ENCODE results near the gene TMEM184A. TPM values are rescaled to one million over a fixed set of nuclear protein-coding genes. Genes with fewer than 3 reads are reported as not detected.

Gene TMEM184A
- total RNA-seq, 1 donor from 2014 or later = 0.23 TPM

GRCh38 chr7:1560620-1561031 is 4.6 kb upstream of the TMEM184A start:
- no peaks in the 10 kb centered on the region for H3K9me3 Mint-ChIP-seq
- intact Hi-C loops (cut with micrococcal nuclease) = no loop called here
- DNase-seq (ENCODE audit: low spot score) = no peak
- H3K4me3 Mint-ChIP-seq (ENCODE audit: low read depth) = no peak overlapping the region
- no peaks in the 10 kb centered on the region for H3K4me1 Mint-ChIP-seq (ENCODE audit: low read depth)
- H3K27me3 Mint-ChIP-seq (ENCODE audit: low read depth) = no peaks in the 10 kb centered on the region
- no peaks in the 10 kb centered on the region for H3K36me3 Mint-ChIP-seq (ENCODE audit: low read depth)
- H3K27ac Mint-ChIP-seq = no peak overlapping the region

DNA sequence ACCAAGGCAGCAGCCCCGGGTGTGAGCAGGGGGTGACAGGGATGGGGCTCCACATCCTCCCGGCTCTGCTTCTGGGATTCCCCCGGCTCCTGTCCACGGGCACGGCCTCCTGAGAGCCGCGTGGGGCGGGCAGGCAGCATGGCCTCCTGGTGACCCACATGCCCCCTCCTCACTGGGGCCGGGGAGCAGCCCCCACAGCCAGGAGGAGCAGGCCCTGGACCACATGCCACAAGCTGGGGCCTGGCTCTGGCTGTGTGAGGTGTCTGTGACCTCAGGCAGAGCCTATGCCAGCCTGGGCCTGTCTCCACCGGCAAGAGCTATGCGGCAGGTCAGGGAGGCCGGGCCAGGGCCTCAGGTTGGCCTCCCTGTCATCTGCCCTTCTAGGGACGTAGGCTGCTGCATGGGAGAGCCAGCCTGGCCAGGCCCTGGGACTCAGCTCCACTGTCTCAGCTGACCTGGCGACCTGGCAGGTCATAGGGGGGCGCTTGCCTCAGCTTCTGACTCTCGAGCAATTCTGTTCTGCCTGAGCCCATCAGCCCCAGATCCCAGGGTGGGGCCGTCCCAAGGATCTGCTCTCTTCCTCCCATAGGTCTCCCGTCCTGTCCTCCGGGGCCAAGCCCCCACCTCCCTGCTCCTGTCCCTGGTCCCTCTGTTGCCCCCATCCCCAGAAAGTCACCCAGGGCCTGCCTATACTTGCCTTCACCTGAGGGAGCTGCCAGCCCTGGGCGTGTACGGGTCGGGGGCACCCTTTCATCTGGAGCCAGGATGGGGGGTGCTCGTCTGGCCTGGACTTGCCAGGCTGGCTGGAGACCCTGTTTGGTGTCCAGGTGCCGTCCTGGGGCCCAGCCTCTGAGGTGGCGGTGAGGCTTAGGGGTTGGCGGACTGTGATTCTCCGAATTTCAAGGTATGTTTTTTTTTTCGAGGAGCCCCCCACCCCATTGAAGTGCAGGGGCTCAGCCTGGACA is 3.9 kb upstream of the TMEM184A start:
- Mint-ChIP-seq H3K9me3 (no peaks in the 10 kb centered on the region), H3K27ac (no peak overlapping the region), H3K4me1 (ENCODE audit: low read depth) (no peaks in the 10 kb centered on the region), H3K4me3 (ENCODE audit: low read depth) (no peak overlapping the region), H3K27me3 (ENCODE audit: low read depth) (no peaks in the 10 kb centered on the region), H3K36me3 (ENCODE audit: low read depth) (no peaks in the 10 kb centered on the region)
- no peak for DNase-seq (ENCODE audit: low spot score)
- intact Hi-C loops (cut with micrococcal nuclease) = no loop called here

DNA sequence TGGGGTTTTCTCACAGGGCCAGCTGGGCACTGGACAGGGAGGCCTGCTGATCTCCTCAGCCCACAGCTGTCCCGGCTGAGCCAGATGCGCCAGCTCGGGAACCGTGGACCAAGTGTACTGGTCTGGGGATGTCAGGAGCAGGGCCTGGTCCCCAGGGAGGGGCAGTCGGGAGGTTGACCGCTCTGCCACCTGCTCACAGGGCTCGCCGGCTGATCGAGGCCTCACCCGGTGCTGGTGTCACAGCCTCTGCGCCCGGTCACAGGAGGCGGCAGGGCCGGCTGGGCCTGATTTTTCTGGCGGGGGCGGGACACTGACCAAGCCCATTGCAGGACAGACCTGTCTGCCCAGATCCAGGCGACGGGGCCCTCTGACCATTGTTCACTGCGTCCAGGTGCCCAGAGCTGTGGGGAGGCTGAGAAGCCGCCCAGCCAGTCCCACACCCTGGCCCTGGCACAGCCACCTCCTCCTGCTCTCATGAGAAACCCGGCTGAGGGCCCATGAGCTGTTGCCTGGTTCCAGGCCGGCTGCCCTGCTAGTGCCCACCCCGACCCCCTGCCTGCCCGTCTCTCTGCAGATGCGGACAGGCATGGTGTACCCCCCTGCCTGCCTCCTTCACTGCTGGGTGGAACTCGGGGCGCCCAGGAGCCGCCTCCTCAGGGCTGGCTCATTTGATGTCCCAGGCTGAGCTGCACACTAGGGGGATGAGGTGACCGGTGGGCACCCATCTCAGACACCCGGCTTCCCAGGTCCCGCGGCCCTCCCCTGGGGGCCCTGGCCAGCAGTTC is 3.0 kb upstream of the TMEM184A start:
- H3K9me3 Mint-ChIP-seq = no peaks in the 10 kb centered on the region
- no peaks in the 10 kb centered on the region for H3K4me1 Mint-ChIP-seq (ENCODE audit: low read depth)
- H3K27me3 Mint-ChIP-seq (ENCODE audit: low read depth) = no peaks in the 10 kb centered on the region
- H3K4me3 Mint-ChIP-seq (ENCODE audit: low read depth) = no peak overlapping the region
- H3K27ac Mint-ChIP-seq = no peak overlapping the region
- DNase-seq (ENCODE audit: low spot score) = no peak
- intact Hi-C loops (cut with micrococcal nuclease) = no loop called here
- H3K36me3 Mint-ChIP-seq (ENCODE audit: low read depth) = no peaks in the 10 kb centered on the region

DNA sequence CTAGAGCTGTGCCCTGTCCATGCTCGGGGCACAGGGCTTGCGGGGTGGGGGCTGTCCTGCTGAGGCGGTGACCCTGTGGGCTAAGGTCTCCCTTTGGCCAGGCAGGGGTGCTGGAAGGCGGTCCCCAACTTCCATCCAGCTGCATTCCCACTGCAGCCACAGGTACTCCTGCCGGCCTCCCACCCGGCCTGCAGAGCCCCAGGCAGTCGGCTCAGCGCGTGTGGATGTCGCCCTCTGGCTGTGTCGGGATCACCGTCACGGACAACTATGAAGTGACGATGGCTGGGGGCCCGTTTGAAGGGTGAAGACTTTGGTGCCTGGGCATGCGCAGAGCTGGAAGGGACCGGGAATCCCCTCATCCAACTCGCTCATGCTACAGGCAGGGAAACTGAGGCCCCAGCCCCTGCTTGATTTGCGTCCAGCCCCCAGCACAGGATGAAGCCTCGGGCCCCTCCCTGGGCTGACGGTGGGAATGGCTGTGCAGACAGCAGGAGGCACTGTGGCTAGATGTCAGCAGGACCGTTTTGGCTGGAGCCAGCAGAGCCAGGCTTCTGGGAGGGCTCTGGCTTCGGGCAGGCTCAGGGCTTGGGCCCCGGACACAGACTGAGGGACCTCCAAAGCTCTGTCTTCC is 2.3 kb upstream of the TMEM184A start:
- intact Hi-C loops (cut with micrococcal nuclease) = no loop called here
- no peak for DNase-seq (ENCODE audit: low spot score)
- Mint-ChIP-seq H3K9me3 (no peaks in the 10 kb centered on the region), H3K36me3 (ENCODE audit: low read depth) (no peaks in the 10 kb centered on the region), H3K27me3 (ENCODE audit: low read depth) (no peaks in the 10 kb centered on the region), H3K4me3 (ENCODE audit: low read depth) (no peak overlapping the region), H3K4me1 (ENCODE audit: low read depth) (no peaks in the 10 kb centered on the region), H3K27ac (no peak overlapping the region)

DNA sequence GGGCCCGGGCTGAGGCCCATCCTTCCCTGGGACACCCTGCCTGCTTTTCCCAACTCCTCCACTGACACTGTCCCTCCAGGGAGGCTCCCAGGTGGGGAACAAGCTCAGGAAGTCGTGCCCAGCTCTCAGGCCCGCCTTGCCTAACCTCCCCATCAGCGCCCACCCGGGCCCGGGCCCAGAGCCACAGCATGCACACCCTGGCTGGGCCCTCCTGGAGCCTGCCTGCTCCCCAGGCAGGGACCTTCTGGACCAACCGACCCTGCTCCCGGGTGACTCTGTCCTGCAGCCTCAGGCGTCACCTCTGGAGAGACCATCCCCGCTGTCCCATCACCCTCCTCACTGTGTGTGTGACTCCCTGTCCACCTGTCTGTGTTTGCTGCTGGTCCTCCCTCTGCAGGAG is 1.8 kb upstream of the TMEM184A start:
- no peak overlapping the region for H3K27ac Mint-ChIP-seq
- intact Hi-C loops (cut with micrococcal nuclease) = no loop called here
- no peaks in the 10 kb centered on the region for H3K36me3 Mint-ChIP-seq (ENCODE audit: low read depth)
- no peaks in the 10 kb centered on the region for H3K27me3 Mint-ChIP-seq (ENCODE audit: low read depth)
- no peaks in the 10 kb centered on the region for H3K9me3 Mint-ChIP-seq
- no peak for DNase-seq (ENCODE audit: low spot score)
- no peak overlapping the region for H3K4me3 Mint-ChIP-seq (ENCODE audit: low read depth)
- H3K4me1 Mint-ChIP-seq (ENCODE audit: low read depth) = no peaks in the 10 kb centered on the region

DNA sequence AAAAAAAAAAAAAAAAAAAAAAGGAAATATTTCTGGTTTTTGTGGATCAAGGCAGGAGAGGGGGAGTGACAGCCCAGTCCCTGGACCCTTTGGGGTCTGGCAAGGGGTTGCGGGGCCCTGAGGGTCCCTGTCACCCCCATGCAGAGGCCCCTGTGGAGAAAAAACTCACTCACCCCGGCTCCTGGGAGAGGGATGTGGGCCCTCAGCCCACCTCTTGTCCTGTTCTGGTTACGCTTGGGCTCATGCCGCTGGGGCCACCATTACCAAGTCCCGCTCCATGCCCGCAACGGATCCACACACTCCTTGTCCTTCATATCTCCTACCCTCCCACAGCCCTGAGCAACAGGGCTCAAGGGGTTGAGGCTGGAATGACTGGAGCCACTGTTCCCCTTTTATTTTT is 1.0 kb upstream of the TMEM184A start:
- H3K4me3 Mint-ChIP-seq (ENCODE audit: low read depth) = no peak overlapping the region
- H3K27ac Mint-ChIP-seq = no peak overlapping the region
- intact Hi-C loops (cut with micrococcal nuclease) = no loop called here
- H3K9me3 Mint-ChIP-seq = no peaks in the 10 kb centered on the region
- H3K27me3 Mint-ChIP-seq (ENCODE audit: low read depth) = no peaks in the 10 kb centered on the region
- DNase-seq (ENCODE audit: low spot score) = no peak
- H3K4me1 Mint-ChIP-seq (ENCODE audit: low read depth) = no peaks in the 10 kb centered on the region
- no peaks in the 10 kb centered on the region for H3K36me3 Mint-ChIP-seq (ENCODE audit: low read depth)

DNA sequence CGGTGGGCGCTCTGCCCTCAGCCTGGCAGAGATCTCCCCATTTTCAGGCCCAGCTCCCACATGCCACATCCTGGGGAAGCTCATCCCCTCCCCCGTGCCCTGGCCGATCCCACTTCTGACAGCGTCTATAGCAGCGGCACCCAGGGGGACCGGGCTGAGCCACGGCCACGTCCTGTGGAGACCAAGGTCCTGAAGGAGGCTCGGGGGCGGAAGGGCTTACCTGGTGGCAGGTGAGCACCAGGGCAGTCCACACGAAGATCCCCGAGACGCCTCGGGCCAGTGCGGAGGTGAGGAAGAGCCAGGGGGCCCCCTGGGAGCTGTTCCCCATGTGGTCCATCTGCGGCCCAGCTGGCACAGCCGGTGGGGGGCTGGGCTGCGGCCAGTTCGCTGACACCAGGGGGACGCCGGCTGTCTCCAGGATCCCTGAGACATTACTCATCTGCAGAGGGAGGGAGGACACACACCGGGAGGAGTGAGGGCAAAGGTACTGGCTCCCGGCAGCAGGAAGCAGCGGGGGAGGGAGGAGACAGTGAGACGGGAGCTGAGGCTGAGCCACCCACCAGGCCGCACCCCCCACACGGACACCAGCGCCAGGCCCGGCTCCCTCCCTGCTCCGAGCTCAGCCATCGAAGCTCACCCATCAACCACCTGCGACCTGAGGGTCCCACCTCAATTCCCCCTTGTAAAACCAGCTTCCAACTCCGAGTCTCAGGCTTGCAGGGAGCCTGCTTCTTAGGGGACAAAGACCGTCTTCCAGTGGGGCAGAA is 776 bp downstream of the TMEM184A start:
- H3K9me3 Mint-ChIP-seq = no peaks in the 10 kb centered on the region
- intact Hi-C loops (cut with micrococcal nuclease) = no loop called here
- H3K4me3 Mint-ChIP-seq (ENCODE audit: low read depth) = no peak overlapping the region
- no peak for DNase-seq (ENCODE audit: low spot score)
- H3K36me3 Mint-ChIP-seq (ENCODE audit: low read depth) = no peaks in the 10 kb centered on the region
- H3K27me3 Mint-ChIP-seq (ENCODE audit: low read depth) = no peaks in the 10 kb centered on the region
- H3K27ac Mint-ChIP-seq = no peak overlapping the region
- no peaks in the 10 kb centered on the region for H3K4me1 Mint-ChIP-seq (ENCODE audit: low read depth)

GRCh38 chr7:1554333-1555045 is 1.5 kb downstream of the TMEM184A start:
- Mint-ChIP-seq H3K9me3 (no peaks in the 10 kb centered on the region), H3K27ac (no peak overlapping the region), H3K36me3 (ENCODE audit: low read depth) (no peaks in the 10 kb centered on the region), H3K27me3 (ENCODE audit: low read depth) (no peaks in the 10 kb centered on the region), H3K4me1 (ENCODE audit: low read depth) (no peaks in the 10 kb centered on the region), H3K4me3 (ENCODE audit: low read depth) (no peak overlapping the region)
- DNase-seq (ENCODE audit: low spot score) = no peak
- intact Hi-C loops (cut with micrococcal nuclease) = no loop called here

- no peak for DNase-seq (ENCODE audit: low spot score)
- H3K4me1 Mint-ChIP-seq (ENCODE audit: low read depth) = no peaks in the 10 kb centered on the region
- no peak overlapping the region for H3K27ac Mint-ChIP-seq
- no peaks in the 10 kb centered on the region for H3K27me3 Mint-ChIP-seq (ENCODE audit: low read depth)
- no peaks in the 10 kb centered on the region for H3K36me3 Mint-ChIP-seq (ENCODE audit: low read depth)
- no peaks in the 10 kb centered on the region for H3K9me3 Mint-ChIP-seq
- H3K4me3 Mint-ChIP-seq (ENCODE audit: low read depth) = no peak overlapping the region
- intact Hi-C loops (cut with micrococcal nuclease) = no loop called here
These were observed 2.3 kb downstream of the TMEM184A start for GRCh38 chr7:1553512-1554210.

- no peak for DNase-seq (ENCODE audit: low spot score)
- Mint-ChIP-seq H3K36me3 (ENCODE audit: low read depth) (no peaks in the 10 kb centered on the region), H3K27me3 (ENCODE audit: low read depth) (no peaks in the 10 kb centered on the region), H3K9me3 (no peaks in the 10 kb centered on the region), H3K4me1 (ENCODE audit: low read depth) (no peaks in the 10 kb centered on the region), H3K27ac (no peak overlapping the region), H3K4me3 (ENCODE audit: low read depth) (no peak overlapping the region)
- intact Hi-C loops (cut with micrococcal nuclease) = no loop called here
These were observed 3.8 kb downstream of the TMEM184A start for GRCh38 chr7:1552200-1552599.

DNA sequence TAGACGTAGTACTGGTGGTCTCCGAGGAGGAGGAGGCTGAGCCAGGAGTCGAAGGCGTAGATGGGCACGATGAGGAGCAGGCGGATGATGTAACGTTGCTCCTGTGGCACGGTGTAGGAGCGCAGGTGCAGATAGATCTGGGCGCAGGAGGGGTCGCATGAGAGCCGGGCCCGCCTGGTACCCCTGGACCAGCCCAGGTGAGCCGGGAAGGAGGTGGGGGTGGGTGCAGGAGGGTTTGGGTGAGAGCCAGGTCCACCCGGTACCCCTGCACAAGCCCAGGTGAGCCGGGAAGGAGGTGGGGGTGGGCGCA is 5.2 kb downstream of the TMEM184A start:
- Mint-ChIP-seq H3K36me3 (ENCODE audit: low read depth) (no peaks in the 10 kb centered on the region), H3K27me3 (ENCODE audit: low read depth) (no peaks in the 10 kb centered on the region), H3K27ac (no peak overlapping the region), H3K4me1 (ENCODE audit: low read depth) (no peaks in the 10 kb centered on the region), H3K4me3 (ENCODE audit: low read depth) (no peak overlapping the region), H3K9me3 (no peaks in the 10 kb centered on the region)
- DNase-seq (ENCODE audit: low spot score) = no peak
- intact Hi-C loops (cut with micrococcal nuclease) = no loop called here
